ENCODE data around the gene MEIS1.

MEIS1 gene

DNA sequence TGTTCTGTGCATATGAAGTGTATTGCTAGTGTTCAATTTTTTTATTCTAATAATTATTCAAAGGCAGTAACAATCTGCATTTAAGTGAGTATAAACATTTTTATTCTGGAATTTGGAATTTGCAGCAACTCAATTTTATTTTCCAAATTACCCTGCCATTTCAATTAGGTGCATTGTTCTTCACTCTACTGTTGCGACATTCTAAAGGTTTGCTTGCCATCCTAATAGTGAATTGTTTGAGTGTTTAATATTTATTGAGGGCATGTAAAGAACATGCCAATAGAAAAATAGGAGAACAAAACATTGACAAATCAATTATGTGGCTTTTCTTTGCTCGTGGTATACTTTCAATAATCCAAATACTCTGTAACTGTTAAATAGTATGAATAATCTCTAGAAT lies 18.0 kb downstream of the MEIS1 start:
- Histone ChIP-seq H3K9me3 (ENCODE audit: severe bottlenecking) (no peaks in the 10 kb centered on the region), H3K27me3 (ENCODE audit: insufficient read depth, low read depth, severe bottlenecking) (no peaks in the 10 kb centered on the region), H3K36me3 (peaks cover 3% of the 10 kb centered on the region; the same call in 1 of the 2 replicates), H3K4me3 (ENCODE audit: low read depth, low read length) (no peak overlapping the region), H3K27ac (no peak overlapping the region)
- TF ChIP-seq CTCF (IDR thresholded peaks at IDR 0.05; ENCODE audit: low read depth, low read length): no peak
- no peak for DNase-seq

DNA sequence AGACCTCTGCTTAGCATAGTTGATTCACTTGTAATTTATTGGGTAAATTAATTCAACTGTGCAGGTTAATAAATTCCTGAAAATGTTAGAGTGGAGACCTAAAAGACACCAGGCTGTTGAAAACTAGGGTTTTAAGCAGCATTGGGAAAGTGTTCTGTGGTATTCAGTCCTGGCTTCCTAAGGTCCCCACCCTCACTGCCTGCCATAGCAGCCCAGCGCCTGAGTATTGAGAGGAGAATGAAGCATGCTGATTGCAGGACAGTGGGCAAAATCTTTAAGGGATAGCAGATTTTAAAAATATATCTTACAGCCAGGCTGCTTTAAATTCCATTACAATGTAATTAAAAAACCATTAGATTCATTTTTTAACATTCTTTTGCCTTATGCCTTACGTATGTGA lies 20.6 kb downstream of the MEIS1 start:
- Histone ChIP-seq H3K4me3 (ENCODE audit: low read depth, low read length) (no peak overlapping the region), H3K27me3 (ENCODE audit: insufficient read depth, low read depth, severe bottlenecking) (no peaks in the 10 kb centered on the region), H3K36me3 (peaks cover 3% of the 10 kb centered on the region; the same call in 1 of the 2 replicates), H3K27ac (no peak overlapping the region), H3K9me3 (ENCODE audit: severe bottlenecking) (no peaks in the 10 kb centered on the region)
- no peak for DNase-seq
- TF ChIP-seq CTCF (IDR thresholded peaks at IDR 0.05; ENCODE audit: low read depth, low read length): no peak

GRCh38 chr2:66456183-66457041 lies 21.5 kb downstream of the MEIS1 start:
- Histone ChIP-seq H3K4me3 (ENCODE audit: low read depth, low read length) (no peak overlapping the region), H3K36me3 (peaks cover 3% of the 10 kb centered on the region; the same call in 1 of the 2 replicates), H3K9me3 (ENCODE audit: severe bottlenecking) (no peaks in the 10 kb centered on the region), H3K27ac (no peak overlapping the region), H3K27me3 (ENCODE audit: insufficient read depth, low read depth, severe bottlenecking) (no peaks in the 10 kb centered on the region)
- no peak for DNase-seq
- TF ChIP-seq CTCF (IDR thresholded peaks at IDR 0.05; ENCODE audit: low read depth, low read length): no peak

- Histone ChIP-seq H3K27ac (no peak overlapping the region), H3K4me3 (ENCODE audit: low read depth, low read length) (no peak overlapping the region), H3K27me3 (ENCODE audit: insufficient read depth, low read depth, severe bottlenecking) (no peaks in the 10 kb centered on the region), H3K36me3 (peaks cover 3% of the 10 kb centered on the region; the same call in 1 of the 2 replicates), H3K9me3 (ENCODE audit: severe bottlenecking) (no peaks in the 10 kb centered on the region)
- TF ChIP-seq CTCF (IDR thresholded peaks at IDR 0.05; ENCODE audit: low read depth, low read length): no peak
- no peak for DNase-seq
These were observed 22.6 kb downstream of the MEIS1 start for GRCh38 chr2:66457545-66457944.

DNA sequence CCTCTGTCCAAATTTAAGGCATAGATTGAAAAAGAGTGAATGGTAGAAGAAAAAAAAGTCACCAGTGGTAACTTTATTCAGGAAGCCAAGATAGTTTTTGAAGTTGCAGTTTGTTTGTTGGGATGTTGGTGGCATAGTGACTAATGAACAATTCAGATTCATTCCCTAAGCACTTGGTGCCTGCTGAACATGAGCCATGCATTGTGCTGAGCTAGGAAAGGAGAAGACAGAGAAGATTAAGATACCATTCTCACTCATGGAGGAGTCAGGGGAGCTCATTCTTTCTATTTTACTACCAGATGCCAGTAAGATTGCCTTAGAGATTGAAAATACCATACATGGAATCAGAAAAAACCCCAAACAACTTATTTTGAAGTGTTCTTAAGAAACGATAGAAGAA lies 25.1 kb downstream of the MEIS1 start:
- peaks cover 8% of the 10 kb centered on the region for H3K36me3 ChIP-seq
- H3K9me3 ChIP-seq (ENCODE audit: severe bottlenecking): no peaks in the 10 kb centered on the region
- H3K27ac ChIP-seq: no peak overlapping the region
- TF ChIP-seq CTCF (IDR thresholded peaks at IDR 0.05; ENCODE audit: low read depth, low read length): no peak
- no peak overlapping the region for H3K4me3 ChIP-seq (ENCODE audit: low read depth, low read length)
- H3K27me3 ChIP-seq (ENCODE audit: insufficient read depth, low read depth, severe bottlenecking): no peaks in the 10 kb centered on the region
- DNase-seq: no peak
